ENCODE results near the gene ZMIZ1.

ZMIZ1 gene

DNA sequence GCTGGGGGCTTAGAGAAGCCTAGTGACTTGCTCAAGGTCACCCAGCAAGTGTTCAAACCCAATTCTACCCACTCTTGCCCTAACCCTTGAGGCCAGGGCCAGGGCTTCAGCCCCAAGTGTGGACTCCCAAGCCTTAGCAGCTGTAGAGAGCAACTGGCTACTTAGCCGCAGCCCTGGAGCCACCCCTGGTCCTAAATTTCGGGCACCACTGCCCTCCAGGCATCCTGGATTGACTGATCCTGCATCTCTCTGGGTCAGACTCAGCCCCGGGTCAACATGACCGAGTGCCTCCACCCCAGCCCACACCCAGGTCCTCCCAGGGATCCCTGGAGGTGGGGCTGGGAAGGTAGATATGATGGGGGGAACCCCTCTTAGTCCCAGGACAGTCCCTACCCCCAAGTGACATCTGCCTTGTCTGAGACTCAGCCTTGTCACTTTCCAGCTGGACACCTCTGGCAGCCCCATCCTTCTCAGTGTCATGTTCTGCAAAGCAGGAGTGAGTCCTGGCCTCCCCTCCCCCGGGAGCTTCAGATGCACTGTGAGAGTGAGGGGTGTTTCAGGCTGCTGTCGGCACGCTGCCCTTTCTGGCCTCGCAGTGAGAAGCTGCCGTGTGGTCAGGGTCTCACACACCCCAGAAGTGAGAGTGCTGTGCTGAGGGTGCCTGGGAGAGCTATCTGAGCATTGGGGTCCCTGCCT lies 89.8 kb downstream of the ZMIZ1 start:
- no peak for DNase-seq

DNA sequence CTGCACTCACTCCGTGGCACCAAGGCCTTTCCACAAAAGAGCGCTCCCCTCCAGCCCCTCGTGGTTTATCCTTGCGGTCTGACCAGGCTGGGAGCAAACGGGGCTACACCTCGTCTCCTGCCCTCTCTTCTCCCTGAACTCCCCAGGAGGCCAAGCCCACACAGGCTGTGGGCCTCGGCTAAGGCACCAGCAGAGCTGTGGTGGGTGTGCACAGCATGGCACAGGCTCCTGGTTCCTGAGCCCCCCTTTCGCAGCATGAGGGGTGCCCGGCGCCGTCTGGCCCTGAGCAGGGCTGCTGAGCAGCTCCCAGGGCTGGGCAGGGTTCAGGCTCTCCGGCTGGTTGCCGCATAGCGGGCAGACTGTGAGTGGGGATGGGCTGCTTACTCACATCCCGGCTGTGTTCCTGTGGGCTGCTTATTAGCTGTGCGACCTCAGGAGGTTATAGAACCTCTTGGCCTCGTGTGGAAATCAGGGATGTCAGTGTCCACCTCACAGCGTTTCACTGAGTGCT lies 90.4 kb downstream of the ZMIZ1 start:
- no peak for DNase-seq

DNA sequence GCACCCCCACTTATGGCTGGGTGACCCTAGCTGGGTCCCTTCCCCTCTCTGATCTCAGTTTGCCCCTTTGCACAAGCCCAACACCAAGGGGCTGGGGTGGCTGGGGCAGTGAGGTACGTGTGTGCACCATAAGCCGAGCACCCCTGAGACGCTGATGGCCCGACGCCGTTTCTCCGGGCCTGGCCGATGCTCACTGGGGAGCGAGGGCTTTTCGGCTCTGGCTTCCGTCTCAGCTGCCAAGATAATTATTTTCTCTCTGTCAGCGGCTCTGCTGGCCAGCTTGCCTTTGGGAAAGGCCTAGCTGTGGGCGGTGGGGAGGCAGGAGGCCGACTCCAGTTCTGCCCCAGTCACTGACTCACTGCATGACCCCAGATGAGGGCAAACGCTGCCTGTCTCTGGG lies 91.0 kb downstream of the ZMIZ1 start:
- DNase-seq, result no peak

DNA sequence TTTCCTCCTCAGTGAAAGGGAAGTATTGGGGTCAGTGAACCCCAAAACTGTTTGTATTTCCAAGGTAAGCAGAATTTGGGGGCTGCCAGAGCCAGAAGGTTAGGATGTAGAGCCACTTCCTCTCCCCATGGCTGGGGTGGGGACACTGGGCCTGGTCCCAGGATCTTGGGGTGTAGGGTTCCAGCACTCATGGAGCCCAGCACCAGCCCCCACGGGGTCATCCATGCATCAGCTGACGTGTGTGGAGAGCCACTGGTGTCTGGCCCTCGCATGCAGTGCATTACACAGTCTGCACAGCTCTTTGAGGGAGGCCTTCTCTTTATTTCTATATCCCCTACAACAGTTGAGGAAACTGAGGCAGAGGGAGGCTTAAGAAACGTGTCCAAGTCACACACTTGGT lies 91.4 kb downstream of the ZMIZ1 start:
- DNase-seq, result no peak

DNA sequence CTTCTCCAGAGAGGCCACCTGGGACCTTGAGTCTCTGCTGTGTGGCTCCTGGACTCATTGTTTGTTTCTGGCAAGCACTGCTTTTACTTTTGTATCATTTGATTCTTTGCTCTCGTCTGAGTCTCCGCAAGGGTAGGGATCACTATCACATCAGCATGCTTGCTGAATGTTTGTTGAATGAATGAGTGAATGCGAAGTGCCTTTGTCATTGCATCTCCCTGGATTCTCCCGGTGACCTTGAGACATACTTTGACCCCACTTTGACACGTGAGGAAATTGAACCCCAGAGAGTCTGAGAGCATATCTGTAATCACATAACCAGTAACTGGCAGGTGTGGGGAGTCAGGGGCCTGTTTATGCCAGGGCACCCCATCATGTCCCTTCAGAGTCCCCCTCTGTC lies 92.8 kb downstream of the ZMIZ1 start:
- DNase-seq, result no peak

DNA sequence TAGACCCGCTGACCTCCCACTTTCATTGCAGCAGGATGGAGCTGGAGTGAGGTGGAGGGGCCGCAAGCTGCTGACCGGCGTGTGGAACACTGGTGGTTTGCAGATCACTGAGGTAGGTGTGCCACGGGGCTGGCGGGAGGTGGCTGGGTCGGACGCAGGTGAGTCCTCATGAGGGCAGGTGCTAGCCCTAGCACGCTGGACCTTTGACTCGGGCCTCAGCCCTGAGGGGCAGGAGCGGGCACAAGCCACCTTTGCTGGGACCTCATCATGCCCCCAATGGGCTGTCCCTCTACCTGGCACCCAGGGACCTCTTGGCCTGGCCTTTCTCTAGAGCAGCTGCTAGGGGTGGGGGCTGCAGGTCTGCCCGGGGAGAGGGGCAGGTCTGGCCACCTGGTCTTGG lies 93.3 kb downstream of the ZMIZ1 start:
- no peak for DNase-seq

DNA sequence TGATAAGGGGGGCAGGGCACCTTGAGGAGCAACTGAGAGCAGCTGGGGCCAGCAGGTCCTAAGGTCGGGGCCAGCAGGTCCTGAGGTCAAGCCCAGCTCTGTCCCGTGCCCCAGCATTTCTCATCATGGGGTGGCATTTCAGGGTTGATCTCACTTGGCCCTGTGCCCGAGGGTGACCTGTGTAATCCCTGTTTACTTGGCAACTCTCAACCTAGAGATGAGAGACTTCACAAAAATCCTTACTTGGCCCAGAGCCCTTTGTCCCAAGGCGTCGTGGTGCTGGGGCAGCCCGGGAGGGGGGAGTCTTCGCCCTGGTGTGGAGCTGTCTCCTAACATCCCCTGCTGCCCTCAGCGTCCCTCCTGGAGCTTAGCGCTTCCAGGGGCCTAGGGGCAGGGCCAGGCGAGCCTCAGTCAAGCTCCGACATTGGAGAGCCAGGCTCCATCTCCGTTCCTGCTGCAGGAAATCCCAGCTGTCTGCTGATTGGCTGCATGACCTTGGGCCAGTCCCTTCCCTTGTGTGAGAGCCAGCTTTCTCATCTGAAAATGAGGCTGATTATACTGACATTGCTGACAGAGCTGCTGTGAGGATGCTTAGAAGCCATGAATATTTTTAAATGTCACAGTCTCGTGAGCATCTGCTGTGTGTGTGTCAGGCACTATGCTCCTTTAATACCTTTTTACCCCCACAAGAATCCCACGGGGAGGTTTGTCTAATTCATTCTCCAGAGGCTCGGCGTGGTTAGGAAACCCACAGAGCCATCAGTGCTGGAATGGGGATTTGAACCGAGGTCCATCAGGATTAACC lies 94.3 kb downstream of the ZMIZ1 start:
- no peak for DNase-seq

DNA sequence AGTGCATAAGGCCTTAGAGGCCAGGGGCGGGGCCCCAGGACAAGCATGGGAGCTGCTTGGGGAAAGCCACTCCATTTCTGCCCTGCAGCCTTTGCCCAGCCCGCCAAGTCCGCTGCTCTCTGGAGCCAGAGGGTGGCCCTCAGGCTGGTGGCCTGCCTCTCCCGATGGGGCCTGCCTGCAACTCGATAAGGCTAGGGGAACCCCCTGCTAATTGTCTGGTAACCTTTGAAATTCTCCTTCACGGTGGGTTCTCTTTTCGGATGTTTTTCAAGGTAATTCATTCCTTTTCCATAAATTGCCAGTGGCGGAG lies 94.9 kb downstream of the ZMIZ1 start:
- DNase-seq, result no peak

DNA sequence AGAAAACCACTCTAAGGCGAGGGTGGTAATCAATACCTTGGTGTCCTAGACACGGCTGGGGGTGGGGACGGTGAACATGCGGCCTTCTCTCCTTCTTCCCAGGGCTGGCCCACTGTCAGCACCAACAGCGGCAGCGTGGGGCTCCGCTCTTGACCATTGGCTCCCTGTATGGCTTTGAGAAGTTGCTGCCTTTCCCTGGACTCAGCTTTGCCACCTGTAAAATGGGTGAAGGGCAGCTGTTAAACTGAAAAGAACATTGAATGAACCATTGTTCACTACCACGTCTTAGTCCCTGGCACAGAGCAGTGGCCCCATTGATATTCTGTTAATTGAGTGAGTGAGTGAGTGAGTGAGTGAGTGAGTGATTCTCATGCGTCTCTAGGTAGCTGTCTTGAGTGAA lies 95.3 kb downstream of the ZMIZ1 start:
- no peak for DNase-seq

DNA sequence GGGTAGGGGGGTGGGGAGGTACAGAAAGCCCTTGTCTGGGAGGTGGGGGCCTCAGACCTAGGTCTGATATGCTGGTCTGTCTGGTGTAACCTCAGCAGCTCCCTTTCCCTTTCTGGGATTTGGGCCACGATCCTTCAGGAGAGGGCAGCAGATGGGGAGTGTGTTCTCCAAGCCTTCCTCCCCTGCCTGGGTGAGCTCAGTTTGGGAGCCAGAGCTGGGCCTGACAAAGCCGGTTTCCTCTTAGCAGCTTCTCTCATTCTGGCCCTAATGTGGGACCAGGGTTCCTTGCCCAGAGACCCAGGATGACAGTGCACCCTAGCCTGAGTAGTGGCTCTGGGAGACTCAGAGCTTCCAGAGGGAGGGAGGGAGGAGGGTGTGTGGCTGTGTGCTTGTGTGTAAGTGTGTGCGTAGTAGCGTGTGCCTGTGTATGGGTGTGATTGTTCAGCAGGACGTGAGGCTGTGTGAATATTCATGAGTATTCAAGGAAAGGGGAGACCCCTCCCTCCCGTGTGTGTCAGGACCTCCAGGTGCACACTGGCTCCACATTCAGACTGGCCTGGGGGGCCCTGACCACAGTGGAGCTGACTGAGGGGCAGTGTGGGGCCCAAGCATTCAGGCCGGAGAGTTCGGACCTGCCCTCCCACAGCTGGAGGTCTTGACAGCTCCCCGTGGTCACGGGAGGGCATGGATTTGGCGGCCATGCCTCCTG lies 96.5 kb downstream of the ZMIZ1 start:
- DNase-seq, result no peak

DNA sequence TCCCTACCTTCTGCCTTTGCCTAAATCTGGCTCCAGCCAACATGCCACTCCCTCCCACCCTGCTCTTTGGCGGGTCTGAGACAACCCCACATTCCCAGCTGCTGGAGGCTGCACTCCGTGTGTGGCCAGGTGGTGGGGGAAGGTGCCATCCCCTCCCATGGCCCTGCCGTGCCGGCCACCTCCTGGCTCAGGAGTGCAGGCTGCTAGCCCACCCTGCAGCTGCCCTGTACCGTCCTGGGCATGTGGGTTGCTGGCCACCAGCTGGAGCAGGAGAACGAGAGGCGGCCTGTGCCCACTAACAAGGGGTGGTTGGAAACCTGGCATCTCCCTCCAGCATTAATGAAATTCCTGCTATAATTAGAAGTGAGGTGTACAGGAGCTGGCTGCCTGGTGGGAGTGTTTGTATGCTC lies 97.6 kb downstream of the ZMIZ1 start:
- DNase-seq, result no peak

DNA sequence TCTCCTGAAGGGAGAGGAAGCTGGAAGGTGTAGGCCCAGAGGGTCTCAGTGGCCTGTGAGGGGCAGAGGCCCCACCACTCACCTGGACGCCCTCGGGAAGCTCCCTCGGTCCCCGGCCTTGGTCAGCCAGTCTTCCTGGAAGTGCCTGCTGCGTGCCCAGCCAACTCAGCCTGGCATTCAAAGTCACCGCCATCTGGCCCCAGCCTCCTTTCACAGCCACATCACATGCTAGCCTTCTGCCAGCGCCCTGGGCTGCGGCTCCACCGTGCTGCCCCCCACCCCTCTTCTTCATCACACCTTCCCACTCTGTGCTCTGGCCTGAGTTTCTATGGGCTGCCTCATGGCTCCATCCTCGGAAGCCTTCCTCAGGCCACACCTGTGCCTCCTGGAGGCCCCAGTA lies 98.0 kb downstream of the ZMIZ1 start:
- no peak for DNase-seq

DNA sequence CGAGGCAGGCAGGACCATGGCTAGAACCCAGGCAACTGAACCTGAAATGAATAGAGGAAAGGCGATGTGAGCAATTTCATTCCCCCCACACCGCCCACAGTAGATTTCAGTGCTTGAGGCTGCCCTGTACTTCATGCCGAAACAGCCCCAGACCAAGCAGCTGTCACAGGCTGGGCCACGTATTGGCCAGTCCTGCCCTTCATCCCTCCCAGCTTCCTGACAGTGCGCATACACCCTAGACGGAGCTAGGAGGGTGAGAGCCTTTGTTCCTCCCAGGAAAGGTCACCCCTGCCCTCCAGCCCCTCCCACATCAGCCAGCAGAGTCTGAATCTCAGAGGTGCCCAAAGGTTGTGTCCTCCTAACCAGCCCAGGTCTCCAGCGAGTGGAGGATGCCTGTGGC lies 98.8 kb downstream of the ZMIZ1 start:
- DNase-seq, result no peak

DNA sequence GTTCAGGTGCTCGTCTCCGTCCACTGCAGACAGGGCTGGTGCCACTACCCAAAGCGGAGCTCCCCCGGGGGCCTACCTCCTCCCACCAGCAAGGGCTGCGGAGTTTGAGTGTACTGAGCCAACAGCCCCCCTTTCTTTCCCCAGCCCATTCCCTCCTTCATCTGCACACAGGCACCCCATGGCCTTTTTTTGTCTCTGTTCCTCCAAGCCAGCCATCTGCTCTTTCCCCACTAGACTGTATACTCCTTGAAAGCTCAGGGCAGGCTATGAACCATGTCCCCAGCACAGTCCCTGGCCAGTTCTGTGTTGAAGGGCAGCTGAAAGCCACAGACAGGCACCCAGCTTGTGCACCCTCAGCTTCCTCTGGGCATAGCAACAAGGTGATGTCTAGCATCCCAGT lies 99.4 kb downstream of the ZMIZ1 start:
- no peak for DNase-seq

DNA sequence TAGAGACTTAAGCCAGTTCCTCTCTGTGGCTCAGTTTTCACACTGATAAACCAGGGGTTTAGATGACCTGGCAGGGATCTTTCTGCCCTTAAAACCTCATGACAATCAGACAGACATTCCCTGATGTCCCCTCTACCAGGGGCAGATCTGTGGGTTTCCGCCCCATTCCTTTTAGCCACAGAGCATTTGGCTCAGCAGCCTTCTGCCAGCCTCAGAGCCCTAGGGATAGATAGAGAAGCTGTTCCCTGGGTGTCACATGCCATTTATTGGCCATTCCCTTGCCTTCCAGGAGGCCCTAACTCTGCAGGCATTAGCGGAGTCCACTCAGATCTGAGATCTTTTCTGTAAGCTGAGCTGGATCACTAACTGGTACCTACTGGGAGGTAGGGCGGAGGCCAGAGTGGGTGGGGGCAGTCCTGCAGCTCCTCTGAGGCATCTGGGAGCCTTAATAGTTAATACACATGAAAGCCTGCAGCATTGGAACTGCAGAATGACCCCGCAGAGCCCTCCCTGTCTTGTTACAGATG lies 101.5 kb downstream of the ZMIZ1 start:
- no peak for DNase-seq

DNA sequence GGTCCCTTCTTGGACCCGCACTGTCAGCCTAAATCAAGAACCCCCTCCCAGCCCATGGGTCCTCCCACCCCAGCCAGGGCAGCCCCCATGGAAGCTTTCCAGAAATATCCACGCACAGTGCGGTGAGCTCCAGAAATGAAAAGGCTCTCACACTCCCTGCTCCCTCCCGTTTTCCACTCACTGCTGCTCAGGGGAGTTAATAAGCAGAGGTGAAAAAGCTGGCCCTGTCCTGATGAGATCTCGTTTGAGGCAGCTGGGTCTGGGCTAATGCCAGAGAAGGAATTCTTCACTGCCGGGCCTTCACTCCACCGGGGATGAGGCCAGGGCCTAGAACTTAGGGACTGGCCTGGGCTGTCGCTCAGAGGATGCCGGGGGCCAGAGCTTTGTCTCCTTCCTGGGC lies 102.2 kb downstream of the ZMIZ1 start:
- no peak for DNase-seq

DNA sequence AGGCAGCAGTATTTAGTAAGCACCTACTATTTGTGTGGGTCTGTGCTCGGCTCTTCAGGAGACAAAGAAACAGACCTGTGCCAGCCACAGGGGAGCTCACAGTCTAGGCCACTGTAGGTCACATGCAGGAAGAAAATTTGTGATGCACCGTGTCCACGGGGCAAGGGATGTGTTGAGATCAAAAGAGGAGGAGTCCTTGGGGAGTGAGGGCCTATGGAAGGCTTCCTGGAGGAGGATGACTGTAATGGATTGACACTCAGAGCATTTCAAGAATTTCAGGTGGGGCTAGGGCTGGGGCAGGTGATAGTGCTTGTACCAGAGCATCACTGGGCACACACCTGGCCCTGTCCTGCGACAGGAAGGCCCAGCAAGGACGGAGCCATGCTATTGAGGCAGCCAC lies 102.7 kb downstream of the ZMIZ1 start:
- DNase-seq, result no peak

DNA sequence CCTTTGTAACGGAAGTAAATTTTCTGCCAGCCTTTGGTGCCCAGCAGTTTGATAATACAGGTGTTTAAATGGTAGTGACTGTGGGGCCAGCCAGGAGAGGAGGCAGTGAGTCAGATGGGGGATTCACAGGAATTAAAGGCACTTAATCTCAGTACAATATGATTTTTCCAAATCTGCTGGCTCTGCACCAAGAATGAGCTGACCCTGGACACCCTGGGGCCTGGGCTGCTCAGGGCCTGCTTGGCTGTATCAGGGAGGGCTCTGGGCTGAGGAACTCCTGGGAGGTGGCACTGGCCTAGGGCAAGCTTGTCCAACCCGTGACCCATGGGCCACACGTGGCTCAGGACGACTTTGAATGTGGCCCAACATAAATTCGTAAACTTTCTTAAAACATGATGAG lies 104.1 kb downstream of the ZMIZ1 start:
- DNase-seq, result no peak

DNA sequence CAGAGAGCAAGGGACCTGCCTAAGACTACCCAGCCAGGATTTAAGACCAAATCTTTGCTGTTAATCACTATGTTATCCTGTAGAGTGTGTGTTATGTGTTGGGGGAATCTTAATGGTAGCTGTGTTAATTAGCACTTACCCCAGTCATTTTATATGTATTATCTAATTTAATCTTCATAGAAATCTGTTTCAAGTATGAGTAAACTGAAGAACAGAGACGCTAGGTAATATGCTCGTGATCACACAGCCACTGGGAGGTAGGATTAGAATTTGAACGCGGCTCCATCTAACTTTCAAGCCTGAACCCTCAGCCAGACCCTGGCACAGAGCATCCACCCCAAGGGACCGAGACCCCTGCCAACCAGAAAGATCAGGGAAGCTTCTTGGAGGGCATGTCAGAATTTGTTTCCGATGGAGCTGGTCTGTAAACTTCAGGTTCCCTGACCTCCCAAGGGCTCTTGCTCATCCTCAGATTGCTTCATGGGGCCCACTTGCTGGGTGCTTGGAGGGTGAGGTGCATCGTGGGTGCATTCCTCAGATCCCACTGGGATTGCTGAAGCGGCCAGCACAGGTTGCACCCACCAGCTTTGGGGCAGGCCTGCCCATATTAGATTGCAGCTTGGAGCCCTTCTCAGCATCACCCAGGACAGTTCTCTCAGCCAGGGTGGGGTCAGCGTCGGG lies 105.0 kb downstream of the ZMIZ1 start:
- no peak for DNase-seq

DNA sequence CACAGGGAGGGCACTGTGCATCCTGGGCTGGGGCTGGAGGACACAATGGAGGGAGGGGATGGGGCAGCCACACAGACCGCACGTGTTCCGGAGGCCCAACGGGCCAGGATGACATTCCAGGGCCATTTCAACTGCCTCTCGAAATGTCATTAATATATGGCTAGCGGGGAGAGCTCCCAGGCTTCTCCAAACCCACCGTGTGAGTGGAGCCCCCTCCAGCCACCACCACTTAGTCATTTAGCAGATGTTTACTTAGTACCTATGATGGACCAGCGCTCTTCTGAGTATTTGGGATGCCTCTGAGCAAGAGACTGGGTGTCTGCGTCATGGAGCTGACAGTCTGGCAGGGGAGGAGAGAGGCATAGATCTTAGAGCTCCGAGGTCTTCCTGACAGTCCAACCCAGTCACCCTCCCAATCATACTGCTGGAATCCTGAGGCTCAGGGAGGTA lies 107.3 kb downstream of the ZMIZ1 start:
- DNase-seq, result no peak

DNA sequence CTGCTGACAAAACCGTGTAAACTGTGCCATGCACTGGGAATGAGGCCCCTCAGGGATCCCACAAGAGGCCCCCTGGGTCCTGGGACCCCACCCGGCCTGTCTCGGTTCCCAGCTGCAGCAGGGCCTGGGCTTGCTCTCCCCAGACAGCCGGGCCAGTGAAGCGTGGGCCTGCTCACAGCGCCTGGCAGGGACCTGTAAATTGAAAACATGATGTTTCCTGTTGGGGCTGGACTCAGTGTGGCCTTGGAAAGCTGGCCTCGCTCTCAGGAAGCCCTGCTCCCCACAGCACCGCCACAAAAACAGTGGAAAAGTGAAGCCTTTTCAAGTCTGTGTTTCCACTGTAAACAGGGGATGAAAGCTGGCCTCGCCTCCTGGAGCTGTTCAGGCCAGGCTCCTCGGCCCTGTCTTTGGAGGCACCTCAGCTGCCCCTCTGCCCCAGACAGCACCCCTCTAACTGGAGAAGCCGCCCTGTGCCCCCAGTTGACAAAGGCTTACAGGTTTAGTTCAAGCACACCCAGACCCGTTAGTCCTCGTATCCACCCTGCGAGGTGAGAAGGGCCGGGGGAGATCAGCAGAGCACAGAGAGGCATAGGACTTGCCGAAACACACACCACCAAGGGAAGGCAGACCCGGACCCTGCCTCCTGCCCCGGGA lies 108.3 kb downstream of the ZMIZ1 start:
- no peak for DNase-seq

DNA sequence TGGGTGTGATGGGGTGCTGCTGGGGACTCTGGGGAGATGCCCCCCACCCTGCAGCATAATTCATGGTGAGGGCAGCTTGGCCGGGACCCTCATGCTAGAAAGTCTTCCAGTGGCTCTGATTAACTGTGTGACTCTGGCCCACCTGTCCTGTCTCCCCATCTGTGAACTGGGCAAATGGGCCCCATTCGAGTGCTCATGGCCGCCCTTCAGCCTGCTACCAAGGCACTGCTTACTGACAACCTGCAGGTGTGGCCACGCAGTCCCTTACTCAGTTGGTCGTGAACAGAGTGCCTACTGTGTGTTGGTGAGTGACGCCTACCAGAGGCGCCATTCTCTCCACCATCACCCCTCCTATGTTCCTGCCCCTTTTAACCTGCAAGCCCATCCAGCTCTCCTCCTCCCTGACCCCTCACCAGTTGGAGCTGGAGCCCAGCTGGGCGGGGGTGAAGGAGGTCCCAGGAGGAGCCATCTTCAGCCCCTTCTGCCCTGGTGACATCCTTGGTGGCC lies 109.4 kb downstream of the ZMIZ1 start:
- DNase-seq, result no peak

All from CD4-positive, alpha-beta T cell treated with Interferon gamma for 1 hour (primary cell).